Thyroid gland (tissue), 4 donors: Measurements from ENCODE around the gene MESD.

ENCODE experiments used
- POLR2A ChIP-seq, 2 donors: fragments of 450-650 bp; IDR thresholded peaks; one replicate each; pipeline ENCODE4 v1.6.1; 2017; ENCODE audit warnings: antibody characterized with exemption in 2 of 2, mild to moderate bottlenecking in 2 of 2, moderate library complexity in 1 of 2
- TF ChIP-seq, protein P1 (sequence below), 6 experiments: fragments of 200-600 bp in 3 of 6; fragments of 450-650 bp in 3 of 6; sonication (generic) in 3 of 6; IDR thresholded peaks; one replicate each; pipeline ENCODE4 v1.5.1; 2016 to 2019; ENCODE audit warnings: antibody characterized with exemption in 6 of 6, mild to moderate bottlenecking in 2 of 6, inconsistent platforms in 1 of 6, moderate library complexity in 1 of 6

GRCh38 chr15:81038975-81039607 is 49.5 kb upstream of the MESD start:
- TF ChIP-seq, protein P1, sequence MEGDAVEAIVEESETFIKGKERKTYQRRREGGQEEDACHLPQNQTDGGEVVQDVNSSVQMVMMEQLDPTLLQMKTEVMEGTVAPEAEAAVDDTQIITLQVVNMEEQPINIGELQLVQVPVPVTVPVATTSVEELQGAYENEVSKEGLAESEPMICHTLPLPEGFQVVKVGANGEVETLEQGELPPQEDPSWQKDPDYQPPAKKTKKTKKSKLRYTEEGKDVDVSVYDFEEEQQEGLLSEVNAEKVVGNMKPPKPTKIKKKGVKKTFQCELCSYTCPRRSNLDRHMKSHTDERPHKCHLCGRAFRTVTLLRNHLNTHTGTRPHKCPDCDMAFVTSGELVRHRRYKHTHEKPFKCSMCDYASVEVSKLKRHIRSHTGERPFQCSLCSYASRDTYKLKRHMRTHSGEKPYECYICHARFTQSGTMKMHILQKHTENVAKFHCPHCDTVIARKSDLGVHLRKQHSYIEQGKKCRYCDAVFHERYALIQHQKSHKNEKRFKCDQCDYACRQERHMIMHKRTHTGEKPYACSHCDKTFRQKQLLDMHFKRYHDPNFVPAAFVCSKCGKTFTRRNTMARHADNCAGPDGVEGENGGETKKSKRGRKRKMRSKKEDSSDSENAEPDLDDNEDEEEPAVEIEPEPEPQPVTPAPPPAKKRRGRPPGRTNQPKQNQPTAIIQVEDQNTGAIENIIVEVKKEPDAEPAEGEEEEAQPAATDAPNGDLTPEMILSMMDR (IDR thresholded peaks at IDR 0.05): no peak
- TF ChIP-seq POLR2A (IDR thresholded peaks at IDR 0.05): no peak
